Effector CD8-positive, alpha-beta T cell (primary cell): ENCODE measurements around the gene FOSL1.
A peak's percentile ranks its signal among the peaks of the same experiment; 100 is the strongest.
"Not testable (repeated sequence)": the region's sequence is repeated elsewhere in the genome, so short reads cannot be mapped to it uniquely, and the experiment has no call there.

ENCODE experiments used
- DNase-seq: peaks from one replicate; lab custom pipeline; 2025; lab: John Stamatoyannopoulos, UW

Gene FOSL1

DNA sequence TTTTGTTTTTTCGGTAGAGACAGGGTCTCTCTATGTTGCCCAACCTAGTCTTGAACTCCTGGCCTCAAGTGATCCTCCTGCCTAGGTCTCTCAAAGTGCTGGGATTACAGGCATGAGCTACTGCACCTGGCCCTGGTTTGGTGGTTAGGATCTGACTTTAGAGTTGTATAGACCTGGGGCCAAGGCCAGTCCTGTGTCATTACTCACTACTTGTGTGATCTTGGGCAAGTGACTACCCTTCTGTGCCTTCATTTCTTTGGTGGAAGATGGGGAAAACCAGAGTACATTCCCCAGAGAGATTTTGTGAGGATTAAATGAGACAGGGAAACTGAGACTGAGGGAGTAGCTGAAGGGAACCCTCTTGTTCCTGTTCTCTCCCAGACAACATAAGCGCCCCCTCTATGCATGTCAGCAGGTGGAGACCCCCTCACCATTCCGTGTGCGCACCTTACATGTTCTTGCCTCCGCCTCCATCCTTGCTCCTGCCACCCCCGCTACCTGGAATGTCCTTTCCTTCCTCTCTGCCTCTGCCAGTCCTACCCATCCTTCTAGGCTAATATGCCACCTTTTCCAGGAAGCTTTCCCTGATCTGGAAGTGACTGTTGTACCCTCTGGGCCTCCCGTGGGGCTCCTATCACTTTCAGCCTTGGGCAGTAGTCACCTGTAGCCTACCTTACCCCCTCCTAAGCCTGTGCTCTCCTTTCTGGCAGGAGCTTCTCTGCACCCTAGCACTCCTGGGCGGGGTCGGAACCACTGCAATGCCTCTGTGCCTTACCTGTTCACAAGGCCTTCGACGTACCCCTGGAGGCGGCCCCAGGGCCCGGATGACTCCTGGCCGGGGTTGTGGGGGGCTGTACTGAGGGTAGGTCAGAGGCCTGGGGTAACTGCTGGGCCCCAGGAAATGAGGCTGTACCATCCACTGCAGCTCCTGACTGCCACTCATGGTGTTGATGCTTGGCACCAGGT, 3.9 kb downstream of the FOSL1 start:
- DNase-seq: no peak

DNA sequence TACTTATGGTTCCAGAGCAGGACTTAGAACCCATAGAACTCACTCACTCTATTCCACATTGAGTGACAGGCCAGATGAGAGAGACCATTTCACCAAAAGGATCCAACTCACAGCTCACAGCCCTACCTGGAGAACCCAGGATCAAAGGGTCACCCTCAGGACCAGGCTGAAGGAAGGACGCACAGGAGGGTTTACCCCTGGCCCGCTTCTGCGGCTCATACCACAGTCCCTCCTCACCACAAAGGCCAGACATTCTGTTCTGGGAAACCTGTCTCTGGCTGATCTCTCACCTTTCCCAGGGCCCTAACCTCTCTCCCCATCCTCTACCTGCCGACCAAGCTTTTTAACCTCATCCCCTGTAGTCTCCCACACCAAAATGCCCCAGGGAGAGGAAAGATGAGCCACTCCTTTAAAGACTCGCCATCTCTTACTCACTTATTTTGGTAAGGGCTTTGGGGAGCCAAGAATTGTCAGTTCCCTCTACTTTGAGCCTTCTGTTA, 4.7 kb downstream of the FOSL1 start:
- DNase-seq: no peak

GRCh38 chr11:65894034-65894591, 6.1 kb downstream of the FOSL1 start:
- no peak for DNase-seq

DNA sequence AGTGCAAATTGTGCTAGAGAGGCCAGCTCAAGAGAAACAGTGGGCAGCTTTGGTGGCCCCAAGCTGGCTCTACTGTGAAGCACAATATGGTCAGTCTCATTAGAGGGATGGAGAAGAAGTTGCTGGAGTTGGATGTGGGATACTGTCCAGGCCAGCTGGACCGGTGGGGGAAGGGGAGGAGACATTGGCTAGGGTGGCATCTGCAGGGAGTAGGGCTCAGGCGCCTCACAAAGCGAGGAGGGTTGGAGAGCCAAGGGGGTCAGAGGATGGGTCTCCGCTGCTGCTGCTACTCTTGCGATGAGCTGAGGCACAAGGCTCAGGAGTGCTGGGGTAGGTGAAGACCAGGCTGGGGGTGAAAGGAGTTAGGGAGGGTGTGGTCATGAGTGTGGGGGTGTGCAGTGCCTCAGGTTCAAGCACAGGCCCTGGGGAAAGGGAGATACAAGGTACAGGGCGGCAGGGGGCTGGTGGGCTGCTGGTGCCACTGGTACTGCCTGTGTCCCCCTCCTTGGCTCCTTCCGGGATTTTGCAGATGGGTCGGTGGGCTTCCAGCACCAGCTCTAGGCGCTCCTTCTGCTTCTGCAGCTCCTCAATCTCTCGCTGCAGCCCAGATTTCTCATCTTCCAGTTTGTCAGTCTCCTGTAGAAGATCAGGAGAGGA, 7.4 kb downstream of the FOSL1 start:
- no peak for DNase-seq

- not testable (repeated sequence) for DNase-seq
Observed at GRCh38 chr11:65892137-65892540, 8.0 kb downstream of the FOSL1 start.

DNA sequence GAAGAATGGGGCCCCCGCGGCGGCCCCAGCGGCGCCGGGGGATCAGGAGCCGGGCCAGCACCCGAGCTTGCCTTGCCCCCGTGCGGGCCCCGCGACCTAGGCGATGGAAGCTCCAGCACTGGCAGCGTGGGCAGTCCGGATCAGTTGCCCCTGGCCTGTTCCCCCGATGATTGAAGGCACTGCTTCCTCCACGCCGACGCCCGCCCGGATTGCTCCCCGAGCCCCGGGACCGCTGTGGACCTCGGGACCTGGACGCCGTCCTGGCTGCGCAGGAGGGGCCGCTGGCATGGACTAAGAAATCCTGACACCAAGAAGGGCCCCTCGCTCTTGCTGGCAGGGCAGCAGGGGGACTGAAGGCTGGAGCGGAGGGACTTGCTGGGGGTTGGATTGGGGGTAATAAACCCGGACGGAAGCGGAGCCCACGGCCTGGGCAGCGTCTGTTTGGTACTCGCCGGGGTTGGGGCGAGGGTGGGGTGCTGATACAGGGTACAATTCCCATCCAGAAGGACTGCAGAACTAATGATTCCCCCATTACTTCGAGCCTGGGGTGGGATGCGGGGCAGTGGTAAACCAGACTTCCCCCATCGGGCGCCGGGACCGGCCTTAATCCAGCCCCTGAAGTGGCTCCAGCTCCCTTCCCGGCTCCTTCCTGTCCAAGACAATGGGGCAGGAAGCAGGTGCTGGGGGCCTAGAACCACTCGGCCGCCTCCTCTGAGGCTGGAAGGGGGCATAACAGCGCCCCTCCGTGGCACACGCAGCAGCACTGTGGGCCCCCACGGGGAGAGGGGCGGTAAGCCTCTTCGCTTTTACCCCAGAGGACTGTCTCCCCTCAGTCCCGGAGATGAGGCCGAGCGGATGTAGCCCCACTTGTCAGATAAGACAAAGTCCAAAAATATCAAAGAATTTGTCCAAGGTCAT, 8.7 kb downstream of the FOSL1 start:
- DNase-seq: no peak

DNA sequence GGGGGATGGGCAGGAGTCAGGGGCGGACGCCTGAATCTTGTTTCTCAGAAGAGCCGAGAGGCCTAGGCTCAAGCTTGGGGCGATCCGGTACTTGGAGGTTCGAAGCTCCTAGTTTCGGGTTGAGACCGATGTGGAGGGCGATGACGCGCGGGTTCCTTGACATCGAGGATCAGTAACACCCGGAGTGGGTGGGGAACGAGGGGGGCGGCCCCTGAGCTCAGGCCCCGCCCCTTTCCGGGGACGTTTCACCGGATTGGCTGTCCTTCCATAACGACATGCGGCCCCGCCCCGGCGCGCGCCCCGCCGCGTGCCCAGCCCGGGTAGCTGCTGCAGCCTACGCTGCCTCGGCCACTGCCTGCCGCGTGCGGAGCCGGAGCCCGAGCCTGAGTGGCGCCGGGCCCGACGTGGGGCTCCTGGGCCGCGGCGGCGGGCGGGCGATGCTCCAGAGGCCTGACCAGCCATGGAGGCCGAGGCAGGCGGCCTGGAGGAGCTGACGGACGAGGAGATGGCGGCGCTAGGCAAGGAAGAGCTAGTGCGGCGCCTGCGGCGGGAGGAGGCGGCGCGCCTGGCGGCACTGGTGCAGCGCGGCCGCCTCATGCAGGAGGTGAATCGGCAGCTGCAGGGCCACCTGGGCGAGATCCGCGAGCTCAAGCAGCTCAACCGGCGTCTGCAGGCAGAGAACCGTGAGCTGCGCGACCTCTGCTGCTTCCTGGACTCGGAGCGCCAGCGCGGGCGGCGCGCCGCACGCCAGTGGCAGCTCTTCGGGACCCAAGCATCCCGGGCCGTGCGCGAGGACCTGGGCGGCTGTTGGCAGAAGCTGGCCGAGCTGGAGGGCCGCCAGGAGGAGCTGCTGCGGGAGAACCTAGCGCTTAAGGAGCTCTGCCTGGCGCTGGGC, 9.6 kb downstream of the FOSL1 start, which contains the start of gene CCDC85B:
CCDC85B (plus strand) TSS at position 350 of the 895 bp plus-strand sequence; CDS start at position 461, 111 bp downstream.
- peak; percentile 97 for DNase-seq

- DNase-seq: peak; percentile 90
Observed at GRCh38 chr11:65888163-65888814, 11.9 kb downstream of the FOSL1 start, which contains the start of gene FIBP. Gene FIBP (minus strand): TSS chr11:65888471. CDS start chr11:65888418, 53 bp downstream.

GRCh38 chr11:65887723-65888162, 12.4 kb downstream of the FOSL1 start:
- DNase-seq: no peak

- no peak for DNase-seq
Observed at GRCh38 chr11:65886826-65887722, 13.1 kb downstream of the FOSL1 start.

DNA sequence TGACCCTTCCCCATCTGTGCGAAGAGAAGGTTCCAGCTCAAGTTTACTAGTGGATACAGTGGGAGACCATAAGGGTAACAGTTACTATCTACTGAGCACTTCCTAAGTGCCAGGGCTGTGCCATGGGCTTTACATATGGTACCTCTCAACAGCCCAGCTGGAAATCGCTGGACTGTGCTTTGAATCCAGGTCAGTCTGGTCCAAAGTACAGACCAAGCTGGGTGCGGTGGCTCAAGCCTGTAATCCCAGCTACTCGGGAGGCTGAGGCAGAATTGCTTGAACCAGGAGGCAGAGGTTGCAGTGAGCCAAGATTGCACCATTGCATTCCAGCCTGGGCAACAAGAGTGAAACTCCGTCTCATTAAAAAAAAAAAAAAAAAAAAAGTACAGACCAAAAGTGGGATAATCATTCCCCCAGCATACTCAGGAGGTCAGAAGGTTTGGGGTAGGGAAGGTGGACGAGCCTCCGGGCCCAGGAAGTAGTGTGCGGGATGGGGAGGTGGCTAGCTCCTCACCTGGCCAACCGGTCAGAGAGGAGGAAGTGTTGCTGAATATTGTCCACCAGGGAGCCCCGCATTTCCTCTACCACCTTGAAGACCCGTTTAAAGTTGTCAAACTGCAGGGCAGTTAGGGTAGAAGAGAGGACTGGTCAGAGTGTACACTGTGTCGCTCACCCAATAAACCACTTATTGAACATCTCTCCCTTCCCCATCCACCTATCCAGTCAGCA, 14.2 kb downstream of the FOSL1 start:
- no peak for DNase-seq

DNA sequence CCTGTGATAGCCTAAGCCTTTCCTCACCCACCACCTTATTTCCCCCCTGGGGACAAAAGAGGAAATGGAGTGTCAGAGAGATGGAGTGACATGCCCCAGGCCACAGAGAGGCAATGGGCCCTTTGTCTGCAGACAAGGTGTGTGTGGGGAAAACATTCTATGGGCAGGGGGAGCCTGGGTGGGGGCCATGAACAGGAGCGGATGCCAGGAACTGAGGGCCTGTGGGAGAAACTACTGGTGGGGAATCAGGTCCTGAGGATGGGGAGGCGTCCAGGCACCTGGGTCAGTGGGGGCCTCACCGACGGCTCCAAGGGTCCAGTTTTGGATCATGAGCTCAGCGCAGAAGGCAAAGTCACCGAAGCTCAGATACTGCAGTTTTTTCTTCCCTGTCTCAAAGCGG, 15.0 kb downstream of the FOSL1 start:
- no peak for DNase-seq

- DNase-seq: peak; percentile 71
Observed at GRCh38 chr11:65884716-65885092, 15.5 kb downstream of the FOSL1 start.

- no peak for DNase-seq
Observed at GRCh38 chr11:65883786-65884715, 16.1 kb downstream of the FOSL1 start.

DNA sequence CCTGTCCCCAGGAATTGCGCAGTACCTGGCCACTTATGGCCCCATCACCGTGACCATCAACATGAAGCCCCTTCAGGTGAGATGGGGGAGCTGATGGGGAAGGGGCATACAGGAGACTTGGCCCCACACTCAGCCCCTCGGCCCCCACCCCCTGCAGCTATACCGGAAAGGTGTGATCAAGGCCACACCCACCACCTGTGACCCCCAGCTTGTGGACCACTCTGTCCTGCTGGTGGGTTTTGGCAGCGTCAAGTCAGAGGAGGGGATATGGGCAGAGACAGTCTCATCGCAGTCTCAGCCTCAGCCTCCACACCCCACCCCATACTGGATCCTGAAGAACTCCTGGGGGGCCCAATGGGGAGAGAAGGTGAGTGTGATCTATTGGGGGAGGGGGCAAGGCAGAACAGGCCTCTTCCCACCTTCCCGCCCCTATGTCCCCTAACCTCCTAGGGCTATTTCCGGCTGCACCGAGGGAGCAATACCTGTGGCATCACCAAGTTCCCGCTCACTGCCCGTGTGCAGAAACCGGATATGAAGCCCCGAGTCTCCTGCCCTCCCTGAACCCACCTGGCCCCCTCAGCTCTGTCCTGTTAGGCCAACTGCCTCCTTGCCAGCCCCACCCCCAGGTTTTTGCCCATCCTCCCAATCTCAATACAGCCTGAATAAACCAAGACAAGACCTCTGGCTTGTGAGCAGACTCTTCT, 17.0 kb downstream of the FOSL1 start:
- no peak for DNase-seq
